Uterus (tissue), 4 donors: ENCODE data around the gene DMP1. TPM values are rescaled to one million over a fixed set of nuclear protein-coding genes. Genes with fewer than 3 reads are reported as not detected.

Source experiments
- DNase-seq, 2 donors: peaks; one replicate each; pipeline ENCODE4 v3.0.0-alpha.2; 2019 to 2020
- H3K27ac ChIP-seq, 2 donors: fragments of 200-600 bp; sonication (generic); 1 replicate in 1 of 2; 2 replicates in 1 of 2; pipeline ENCODE4 v1.5.1; 2016 to 2018
- H3K27me3 ChIP-seq, 2 donors: fragments of 200-600 bp; sonication (generic); one replicate each; pipeline ENCODE4 v1.5.1; 2018 to 2019; ENCODE audit warnings: control low read depth in 1 of 2
- H3K36me3 ChIP-seq, 2 donors: fragments of 200-600 bp; sonication (generic); one replicate each; pipeline ENCODE4 v1.5.1; 2019; ENCODE audit warnings: control low read depth in 1 of 2
- H3K4me1 ChIP-seq, 2 donors: fragments of 200-600 bp; sonication (generic); one replicate each; pipeline ENCODE4 v1.5.1; 2018 to 2019; ENCODE audit warnings: control low read depth in 1 of 2
- H3K4me3 ChIP-seq, 2 donors: fragments of 200-600 bp; sonication (generic); 1 replicate in 1 of 2; 2 replicates in 1 of 2; pipeline ENCODE4 v1.5.1; 2018 to 2019; ENCODE audit warnings: mild to moderate bottlenecking in 1 of 2
- H3K9me3 ChIP-seq, 2 donors: fragments of 200-600 bp; sonication (generic); one replicate each; pipeline ENCODE4 v1.5.1; 2019; ENCODE audit warnings: control low read depth in 1 of 2
- POLR2A ChIP-seq, 2 donors: fragments of 450-650 bp; IDR thresholded peaks; one replicate each; pipeline ENCODE4 v1.6.1; 2016; ENCODE audit warnings: antibody characterized with exemption in 2 of 2, mild to moderate bottlenecking in 1 of 2, moderate library complexity in 1 of 2
- intact Hi-C: fragments of 100-400 bp; cut with DNase I; formaldehyde crosslinking; loops from one replicate; pipeline ENCODE4 v1.15.1; 2023; ENCODE audit warnings: low total_unique reads
- total RNA-seq, 4 donors: library from RNA; depleted of rRNA in 3 of 4; stranded (reverse); fragments of >200 nt in 3 of 4; gene quantifications; one replicate each; pipeline versions ENCODE4 v1.1.0 to v1.2.4, GENCODE V29; 2014 to 2023
- TF ChIP-seq, protein P1 (sequence below), 4 experiments: fragments of 200-600 bp in 2 of 4; fragments of 450-650 bp in 2 of 4; sonication (generic) in 2 of 4; IDR thresholded peaks; one replicate each; pipeline ENCODE4 v1.5.1; 2016 to 2019; ENCODE audit warnings: antibody characterized with exemption in 4 of 4, mild to moderate bottlenecking in 2 of 4, moderate library complexity in 1 of 4
- donor health status: DM: yes; HTN: yes; CAD: no.

The DMP1 gene
- total RNA-seq, 4 donors from 2014 or later, result not detected

DNA sequence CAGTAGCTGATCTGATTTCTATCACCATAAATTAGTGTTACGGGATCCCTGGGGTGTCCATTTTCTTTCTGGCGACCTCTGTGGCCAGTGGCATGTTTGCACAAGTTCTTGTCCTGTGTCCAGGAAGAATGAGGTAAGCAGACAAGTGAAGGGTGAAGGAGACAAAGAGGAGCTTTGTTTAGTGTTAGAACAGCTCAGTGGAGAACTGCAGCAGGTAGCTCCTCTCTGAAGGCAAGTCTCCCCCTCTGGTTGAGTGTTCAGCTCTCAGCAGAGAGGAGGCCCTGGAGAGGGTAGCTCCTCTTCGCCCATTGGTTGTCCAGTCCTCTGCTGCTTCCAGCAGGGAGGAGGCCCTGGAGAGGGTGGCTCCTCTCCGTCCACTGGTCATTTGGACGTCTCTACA lies 47.2 kb downstream of the DMP1 start:
- Histone ChIP-seq H3K36me3 (no peaks in the 10 kb centered on the region), H3K27me3 (no peaks in the 10 kb centered on the region)

DNA sequence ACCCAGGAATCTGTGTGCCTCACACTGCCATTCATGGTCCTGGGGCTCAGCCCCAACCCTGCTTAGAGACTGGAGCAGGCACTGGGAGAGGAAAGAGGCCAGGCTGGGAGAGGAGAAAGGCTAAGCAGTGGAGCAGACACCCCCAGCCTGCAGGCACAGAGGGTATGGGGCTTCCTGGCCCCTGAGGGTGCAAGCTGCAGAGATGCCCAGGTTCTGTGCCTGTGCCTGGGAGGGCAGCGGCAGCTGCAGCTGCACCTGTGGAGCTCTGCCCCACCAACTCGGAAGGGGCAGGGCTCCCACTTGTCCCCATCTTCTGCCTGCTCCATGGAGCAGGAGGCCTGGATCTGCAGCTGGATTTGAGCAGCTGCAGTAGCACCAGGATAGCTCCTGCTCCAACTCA lies 47.9 kb downstream of the DMP1 start:
- intact Hi-C loops, result no loop called here
- no peak for TF ChIP-seq POLR2A (IDR thresholded peaks at IDR 0.05)
- TF ChIP-seq, protein P1, sequence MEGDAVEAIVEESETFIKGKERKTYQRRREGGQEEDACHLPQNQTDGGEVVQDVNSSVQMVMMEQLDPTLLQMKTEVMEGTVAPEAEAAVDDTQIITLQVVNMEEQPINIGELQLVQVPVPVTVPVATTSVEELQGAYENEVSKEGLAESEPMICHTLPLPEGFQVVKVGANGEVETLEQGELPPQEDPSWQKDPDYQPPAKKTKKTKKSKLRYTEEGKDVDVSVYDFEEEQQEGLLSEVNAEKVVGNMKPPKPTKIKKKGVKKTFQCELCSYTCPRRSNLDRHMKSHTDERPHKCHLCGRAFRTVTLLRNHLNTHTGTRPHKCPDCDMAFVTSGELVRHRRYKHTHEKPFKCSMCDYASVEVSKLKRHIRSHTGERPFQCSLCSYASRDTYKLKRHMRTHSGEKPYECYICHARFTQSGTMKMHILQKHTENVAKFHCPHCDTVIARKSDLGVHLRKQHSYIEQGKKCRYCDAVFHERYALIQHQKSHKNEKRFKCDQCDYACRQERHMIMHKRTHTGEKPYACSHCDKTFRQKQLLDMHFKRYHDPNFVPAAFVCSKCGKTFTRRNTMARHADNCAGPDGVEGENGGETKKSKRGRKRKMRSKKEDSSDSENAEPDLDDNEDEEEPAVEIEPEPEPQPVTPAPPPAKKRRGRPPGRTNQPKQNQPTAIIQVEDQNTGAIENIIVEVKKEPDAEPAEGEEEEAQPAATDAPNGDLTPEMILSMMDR (IDR thresholded peaks at IDR 0.05), result no peak
- Histone ChIP-seq H3K9me3 (no peaks in the 10 kb centered on the region), H3K4me1 (no peaks in the 10 kb centered on the region), H3K4me3 (no peak overlapping the region), H3K36me3 (no peaks in the 10 kb centered on the region), H3K27ac (no peak overlapping the region), H3K27me3 (no peaks in the 10 kb centered on the region)
- DNase-seq, result no peak

More for the DNA sequence above, 47.2 kb downstream of the DMP1 start:
- TF ChIP-seq, protein P1 (IDR thresholded peaks at IDR 0.05), result no peak
- no peak for TF ChIP-seq POLR2A (IDR thresholded peaks at IDR 0.05)
- Histone ChIP-seq H3K4me3 (no peak overlapping the region), H3K4me1 (no peaks in the 10 kb centered on the region), H3K9me3 (no peaks in the 10 kb centered on the region), H3K27ac (no peak overlapping the region)
- intact Hi-C loops, result no loop called here
- DNase-seq, result no peak

DNA sequence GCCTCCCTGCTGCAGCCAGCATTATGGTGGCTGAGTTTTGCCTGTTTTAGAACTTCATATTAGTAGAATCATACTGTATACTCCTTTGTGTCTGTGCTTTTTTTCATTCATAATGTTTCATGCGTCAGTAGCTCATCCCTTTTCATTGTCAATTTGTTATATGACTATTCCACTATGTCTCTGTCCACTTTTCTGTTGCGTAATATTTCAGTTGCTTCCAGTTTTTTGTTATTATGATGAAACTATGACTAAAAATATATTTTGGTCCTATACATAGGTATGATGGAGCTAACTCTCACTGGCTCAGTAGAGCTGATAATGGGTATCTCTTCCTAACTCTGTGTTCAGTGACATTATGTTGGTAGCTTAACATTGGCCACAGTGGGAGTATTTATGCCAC lies 48.3 kb downstream of the DMP1 start:
- no peaks in the 10 kb centered on the region for H3K4me1 ChIP-seq
- TF ChIP-seq, protein P1 (IDR thresholded peaks at IDR 0.05), result no peak
- TF ChIP-seq POLR2A (IDR thresholded peaks at IDR 0.05), result no peak
- H3K27ac ChIP-seq, result no peak overlapping the region
- no peak for DNase-seq
- no peaks in the 10 kb centered on the region for H3K9me3 ChIP-seq
- intact Hi-C loops, result no loop called here
- H3K36me3 ChIP-seq, result no peaks in the 10 kb centered on the region
- no peaks in the 10 kb centered on the region for H3K27me3 ChIP-seq
- no peak overlapping the region for H3K4me3 ChIP-seq

DNA sequence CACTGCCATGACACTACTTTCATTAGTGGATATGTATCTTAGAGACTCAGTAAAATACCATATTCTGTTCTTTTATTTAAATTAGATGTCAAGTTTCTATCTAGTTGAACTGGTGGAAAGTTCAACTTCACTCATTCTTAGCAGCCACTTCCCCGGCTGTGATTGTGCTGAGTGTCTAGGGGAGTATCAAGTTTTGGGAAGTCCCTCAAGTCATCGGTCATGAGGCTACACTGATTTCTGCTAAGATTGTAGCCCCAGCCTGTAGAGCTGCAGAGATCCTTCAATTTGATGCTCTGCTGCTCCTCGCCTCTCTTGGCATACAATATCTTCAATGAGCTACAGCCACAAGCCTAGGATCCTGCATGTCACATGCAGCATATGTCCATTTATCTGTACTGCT lies 53.9 kb downstream of the DMP1 start:
- Histone ChIP-seq H3K4me3 (no peak overlapping the region), H3K27ac (no peak overlapping the region), H3K27me3 (no peaks in the 10 kb centered on the region), H3K9me3 (no peaks in the 10 kb centered on the region), H3K4me1 (no peaks in the 10 kb centered on the region), H3K36me3 (no peaks in the 10 kb centered on the region)
- intact Hi-C loops, result no loop called here
- TF ChIP-seq, protein P1 (IDR thresholded peaks at IDR 0.05), result no peak
- no peak for TF ChIP-seq POLR2A (IDR thresholded peaks at IDR 0.05)
- no peak for DNase-seq

DNA sequence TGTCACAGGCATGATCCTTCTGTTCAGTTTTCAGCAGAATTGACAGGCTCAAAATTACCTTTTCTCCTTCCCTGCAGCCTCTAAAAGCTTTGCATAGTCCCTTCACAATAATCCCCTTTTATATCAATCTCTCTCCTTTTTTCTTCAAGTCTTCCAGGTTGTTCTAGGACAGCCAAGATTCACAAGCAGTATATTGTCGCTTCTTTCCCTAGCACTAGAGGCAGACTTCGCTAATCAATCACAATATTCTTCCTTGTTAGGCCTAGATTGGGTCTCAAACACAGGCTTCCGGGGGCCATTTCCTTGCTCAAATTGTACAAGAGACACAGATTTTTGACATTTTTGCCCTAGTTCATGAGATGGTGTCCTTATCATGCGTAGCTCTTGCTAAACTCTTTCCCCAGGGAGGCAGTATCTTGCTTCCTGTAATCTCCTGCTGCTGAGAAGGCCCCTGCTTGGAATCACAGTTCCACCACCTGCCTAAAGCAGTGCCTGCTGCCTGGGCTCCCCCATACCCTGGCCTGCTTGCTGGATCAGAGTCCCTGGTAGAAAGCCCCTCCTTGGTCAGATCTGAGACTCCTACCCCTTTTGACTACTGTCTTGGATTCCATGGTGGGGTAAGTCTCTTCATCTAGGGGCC lies 57.3 kb downstream of the DMP1 start:
- Histone ChIP-seq H3K27me3 (no peaks in the 10 kb centered on the region), H3K4me3 (no peak overlapping the region), H3K36me3 (no peaks in the 10 kb centered on the region), H3K9me3 (no peaks in the 10 kb centered on the region), H3K27ac (no peak overlapping the region), H3K4me1 (no peaks in the 10 kb centered on the region)
- intact Hi-C loops, result no loop called here
- no peak for DNase-seq
- TF ChIP-seq POLR2A (IDR thresholded peaks at IDR 0.05), result no peak
- TF ChIP-seq, protein P1 (IDR thresholded peaks at IDR 0.05), result no peak

Other genes starting within 250 kb of the DMP1 start
- 10 to 100 TPM; 23.1 to 40.9 (median 39.0) TPM for gene NUDT9, start 227.7 kb upstream of the DMP1 start, total RNA-seq
- gene SPARCL1, start 120.9 kb upstream of the DMP1 start, total RNA-seq, result 1,000 to 10,000 TPM; 1,025 to 1,777 (median 1,327) TPM
- gene DSPP, start 41.8 kb upstream of the DMP1 start, total RNA-seq, result not detected
- not detected for gene IBSP, start 149.3 kb downstream of the DMP1 start, total RNA-seq
- gene MEPE, start 182.7 kb downstream of the DMP1 start, total RNA-seq, result not detected